ENCODE results near the gene GNAQ.
"Not testable (repeated sequence)": the region's sequence is repeated elsewhere in the genome, so short reads cannot be mapped to it uniquely, and the experiment has no call there.

The GNAQ gene

GRCh38 chr9:77766587-77766986, 265.0 kb downstream of the GNAQ start:
- no peak for TF ChIP-seq CTCF (IDR thresholded peaks at IDR 0.05; ENCODE audit: low read depth, low read length, missing control alignments)
- DNase-seq (ENCODE audit: extremely low read depth, low read depth): no peak
- H3K4me3 ChIP-seq (replicated peaks; ENCODE audit: low read depth, low read length): no peak overlapping the region

GRCh38 chr9:77765781-77766259, 265.8 kb downstream of the GNAQ start:
- no peak for DNase-seq (ENCODE audit: extremely low read depth, low read depth)
- TF ChIP-seq CTCF (IDR thresholded peaks at IDR 0.05; ENCODE audit: low read depth, low read length, missing control alignments): no peak
- H3K4me3 ChIP-seq (replicated peaks; ENCODE audit: low read depth, low read length): no peak overlapping the region

- no peak overlapping the region for H3K4me3 ChIP-seq (replicated peaks; ENCODE audit: low read depth, low read length)
- no peak for DNase-seq (ENCODE audit: extremely low read depth, low read depth)
- TF ChIP-seq CTCF (IDR thresholded peaks at IDR 0.05; ENCODE audit: low read depth, low read length, missing control alignments): peak; percentile 61
Observed at GRCh38 chr9:77764894-77765780, 266.5 kb downstream of the GNAQ start.

GRCh38 chr9:77763566-77763965, 268.0 kb downstream of the GNAQ start:
- no peak for TF ChIP-seq CTCF (IDR thresholded peaks at IDR 0.05; ENCODE audit: low read depth, low read length, missing control alignments)
- DNase-seq (ENCODE audit: extremely low read depth, low read depth): no peak
- H3K4me3 ChIP-seq (replicated peaks; ENCODE audit: low read depth, low read length): no peak overlapping the region

GRCh38 chr9:77760919-77761318, 270.7 kb downstream of the GNAQ start:
- H3K4me3 ChIP-seq (replicated peaks; ENCODE audit: low read depth, low read length); DNase-seq (ENCODE audit: extremely low read depth, low read depth): not testable (repeated sequence)

GRCh38 chr9:77759391-77759790, 272.2 kb downstream of the GNAQ start:
- no peak for DNase-seq (ENCODE audit: extremely low read depth, low read depth)
- TF ChIP-seq CTCF (IDR thresholded peaks at IDR 0.05; ENCODE audit: low read depth, low read length, missing control alignments): no peak
- H3K4me3 ChIP-seq (replicated peaks; ENCODE audit: low read depth, low read length): no peak overlapping the region

GRCh38 chr9:77756449-77756848, 275.2 kb downstream of the GNAQ start:
- H3K4me3 ChIP-seq (replicated peaks; ENCODE audit: low read depth, low read length): no peak overlapping the region
- no peak for TF ChIP-seq CTCF (IDR thresholded peaks at IDR 0.05; ENCODE audit: low read depth, low read length, missing control alignments)
- no peak for DNase-seq (ENCODE audit: extremely low read depth, low read depth)
